ENCODE results near the gene PLD6. TPM values are rescaled to one million over a fixed set of nuclear protein-coding genes. Genes with fewer than 3 reads are reported as not detected.
A peak's percentile ranks its signal among the peaks of the same experiment; 100 is the strongest.

The PLD6 gene, protein sequence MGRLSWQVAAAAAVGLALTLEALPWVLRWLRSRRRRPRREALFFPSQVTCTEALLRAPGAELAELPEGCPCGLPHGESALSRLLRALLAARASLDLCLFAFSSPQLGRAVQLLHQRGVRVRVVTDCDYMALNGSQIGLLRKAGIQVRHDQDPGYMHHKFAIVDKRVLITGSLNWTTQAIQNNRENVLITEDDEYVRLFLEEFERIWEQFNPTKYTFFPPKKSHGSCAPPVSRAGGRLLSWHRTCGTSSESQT
- total RNA-seq (2021) (1.2 to 2.6 TPM (median 2.6 TPM) in 3 replicates), Bru-seq, nascent RNA (percentile 56 among the genes with signal in this experiment)
- long read RNA-seq, experiment 1, transcript PLD6-201 (2 exons, 2,560 nt) = major isoform, 13 of 15 reads
- long read RNA-seq, experiment 1, partial matches to known transcripts = 0 of 15 reads
- long read RNA-seq, experiment 1, other reads (novel, unspliced or antisense) = 2 of 15 reads
- long read RNA-seq, experiment 2, partial matches to known transcripts = 0 of 6 reads
- long read RNA-seq, experiment 2, other reads (novel, unspliced or antisense) = 3 of 6 reads
- long read RNA-seq, experiment 3 = 0 reads

DNA sequence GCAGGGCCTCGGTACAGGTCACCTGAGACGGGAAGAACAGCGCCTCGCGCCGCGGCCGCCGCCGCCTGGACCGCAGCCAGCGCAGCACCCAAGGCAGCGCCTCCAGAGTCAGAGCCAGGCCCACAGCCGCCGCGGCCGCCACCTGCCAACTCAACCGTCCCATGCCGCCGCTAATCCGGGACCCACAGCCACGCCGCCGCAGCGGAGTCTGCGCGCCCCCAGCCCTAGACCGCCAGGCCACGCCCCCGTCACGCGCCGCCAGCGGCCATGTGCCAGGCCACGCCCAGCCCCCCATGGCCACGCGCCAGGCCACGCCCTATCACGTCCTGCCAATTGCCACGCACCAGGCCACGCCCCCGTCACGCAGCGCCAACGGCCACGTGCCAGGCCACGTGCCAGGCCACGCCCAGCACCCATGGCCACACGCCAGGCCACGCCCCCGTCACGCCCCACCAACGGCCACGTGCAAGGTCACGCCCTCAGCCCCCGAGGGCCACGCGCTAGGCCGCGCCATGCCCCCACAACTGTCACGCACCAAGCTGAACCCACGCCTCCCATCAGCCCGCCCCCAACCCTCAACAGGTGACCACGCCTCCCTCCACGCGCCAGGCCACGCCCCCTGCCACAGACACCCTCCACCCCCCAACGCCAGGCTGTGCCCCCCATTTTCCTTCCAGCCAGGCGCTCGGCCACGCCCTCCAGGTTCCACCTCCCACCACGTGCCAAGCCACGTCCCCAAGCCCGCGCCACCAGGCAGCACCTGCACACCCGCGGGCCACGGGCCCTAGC, at the start of gene PLD6:
Gene PLD6, minus strand, starts transcription at position 210 of the 789 bp plus-strand sequence. Its CDS starts 47 bp downstream, at position 163.
- no peaks in the 10 kb centered on the region for H3K4me1 Mint-ChIP-seq
- CTCF ChIA-PET = interaction anchor here (1.7 to 3.2 kb wide), 2 partner anchors 64 to 215 kb away, joined by 7 to 14 read pairs; no protein-coding TSS in a partner anchor
- no peaks in the 10 kb centered on the region for H3K9me3 Mint-ChIP-seq
- peaks cover 7% of the 10 kb centered on the region for H3K27me3 Mint-ChIP-seq (ENCODE audit: low read depth)
- H3K27ac Mint-ChIP-seq = no peak within 1 kb of the TSS
- DNase-seq (ENCODE audit: low spot score) (peak; percentile 70), ATAC-seq (peak; percentile 56)
- H3K4me3 Mint-ChIP-seq = peak within 1 kb of the TSS; percentile 68
- no peaks in the 10 kb centered on the region for H3K36me3 Mint-ChIP-seq
- POLR2A ChIA-PET = no interaction called here
- TF ChIP-seq CBFB (CRISPR knock-in tag; IDR thresholded peaks at IDR 0.05; ENCODE audit: low read depth) (no peak), TEAD1 (CRISPR knock-in tag; IDR thresholded peaks at IDR 0.05) (peak; percentile 37; the same call in 1 of the 2 replicates), RORB (CRISPR knock-in tag; IDR thresholded peaks at IDR 0.05) (no peak), ZNF671 (CRISPR knock-in tag; IDR thresholded peaks at IDR 0.05) (peak; percentile 80; the same call in 1 of the 2 replicates), OVOL2 (CRISPR knock-in tag; IDR thresholded peaks at IDR 0.05; ENCODE audit: borderline replicate concordance) (no peak), ELF4 (CRISPR knock-in tag; IDR thresholded peaks at IDR 0.05; ENCODE audit: low read depth) (0 out of 2 replicates have a peak, but pooled peaks have one; percentile 59), SMAD3 (CRISPR knock-in tag; IDR thresholded peaks at IDR 0.05; ENCODE audit: borderline replicate concordance) (peak; percentile 42; the same call in 1 of the 2 replicates), ZBTB21 (CRISPR knock-in tag; IDR thresholded peaks at IDR 0.05; ENCODE audit: borderline replicate concordance) (0 out of 2 replicates have a peak, but pooled peaks have one; percentile 54), TCF7 (CRISPR knock-in tag; IDR thresholded peaks at IDR 0.05; ENCODE audit: low read depth) (0 out of 2 replicates have a peak, but pooled peaks have one; percentile 59), ZNF232 (CRISPR knock-in tag; IDR thresholded peaks at IDR 0.05) (0 out of 2 replicates have a peak, but pooled peaks have one; percentile 68), NFATC4 (CRISPR knock-in tag; IDR thresholded peaks at IDR 0.05) (peak; percentile 60; the same call in 1 of the 2 replicates)
- TF ChIP-seq, protein P1, sequence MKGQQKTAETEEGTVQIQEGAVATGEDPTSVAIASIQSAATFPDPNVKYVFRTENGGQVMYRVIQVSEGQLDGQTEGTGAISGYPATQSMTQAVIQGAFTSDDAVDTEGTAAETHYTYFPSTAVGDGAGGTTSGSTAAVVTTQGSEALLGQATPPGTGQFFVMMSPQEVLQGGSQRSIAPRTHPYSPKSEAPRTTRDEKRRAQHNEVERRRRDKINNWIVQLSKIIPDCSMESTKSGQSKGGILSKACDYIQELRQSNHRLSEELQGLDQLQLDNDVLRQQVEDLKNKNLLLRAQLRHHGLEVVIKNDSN (CRISPR knock-in tag; IDR thresholded peaks at IDR 0.05) = peak; percentile 79; the same call in 1 of the 2 replicates
- TF ChIP-seq, protein P2, sequence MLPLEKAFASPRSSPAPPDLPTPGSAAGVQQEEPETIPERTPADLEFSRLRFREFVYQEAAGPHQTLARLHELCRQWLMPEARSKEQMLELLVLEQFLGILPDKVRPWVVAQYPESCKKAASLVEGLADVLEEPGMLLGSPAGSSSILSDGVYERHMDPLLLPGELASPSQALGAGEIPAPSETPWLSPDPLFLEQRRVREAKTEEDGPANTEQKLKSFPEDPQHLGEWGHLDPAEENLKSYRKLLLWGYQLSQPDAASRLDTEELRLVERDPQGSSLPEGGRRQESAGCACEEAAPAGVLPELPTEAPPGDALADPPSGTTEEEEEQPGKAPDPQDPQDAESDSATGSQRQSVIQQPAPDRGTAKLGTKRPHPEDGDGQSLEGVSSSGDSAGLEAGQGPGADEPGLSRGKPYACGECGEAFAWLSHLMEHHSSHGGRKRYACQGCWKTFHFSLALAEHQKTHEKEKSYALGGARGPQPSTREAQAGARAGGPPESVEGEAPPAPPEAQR (CRISPR knock-in tag; IDR thresholded peaks at IDR 0.05) = peak; percentile 49; the same call in 1 of the 2 replicates
- TF ChIP-seq, protein P3, sequence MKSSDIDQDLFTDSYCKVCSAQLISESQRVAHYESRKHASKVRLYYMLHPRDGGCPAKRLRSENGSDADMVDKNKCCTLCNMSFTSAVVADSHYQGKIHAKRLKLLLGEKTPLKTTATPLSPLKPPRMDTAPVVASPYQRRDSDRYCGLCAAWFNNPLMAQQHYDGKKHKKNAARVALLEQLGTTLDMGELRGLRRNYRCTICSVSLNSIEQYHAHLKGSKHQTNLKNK (CRISPR knock-in tag; IDR thresholded peaks at IDR 0.05) = no peak
- TF ChIP-seq, protein P4, sequence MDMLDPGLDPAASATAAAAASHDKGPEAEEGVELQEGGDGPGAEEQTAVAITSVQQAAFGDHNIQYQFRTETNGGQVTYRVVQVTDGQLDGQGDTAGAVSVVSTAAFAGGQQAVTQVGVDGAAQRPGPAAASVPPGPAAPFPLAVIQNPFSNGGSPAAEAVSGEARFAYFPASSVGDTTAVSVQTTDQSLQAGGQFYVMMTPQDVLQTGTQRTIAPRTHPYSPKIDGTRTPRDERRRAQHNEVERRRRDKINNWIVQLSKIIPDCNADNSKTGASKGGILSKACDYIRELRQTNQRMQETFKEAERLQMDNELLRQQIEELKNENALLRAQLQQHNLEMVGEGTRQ (CRISPR knock-in tag; IDR thresholded peaks at IDR 0.05) = peak; percentile 88
- TF ChIP-seq, protein P5, sequence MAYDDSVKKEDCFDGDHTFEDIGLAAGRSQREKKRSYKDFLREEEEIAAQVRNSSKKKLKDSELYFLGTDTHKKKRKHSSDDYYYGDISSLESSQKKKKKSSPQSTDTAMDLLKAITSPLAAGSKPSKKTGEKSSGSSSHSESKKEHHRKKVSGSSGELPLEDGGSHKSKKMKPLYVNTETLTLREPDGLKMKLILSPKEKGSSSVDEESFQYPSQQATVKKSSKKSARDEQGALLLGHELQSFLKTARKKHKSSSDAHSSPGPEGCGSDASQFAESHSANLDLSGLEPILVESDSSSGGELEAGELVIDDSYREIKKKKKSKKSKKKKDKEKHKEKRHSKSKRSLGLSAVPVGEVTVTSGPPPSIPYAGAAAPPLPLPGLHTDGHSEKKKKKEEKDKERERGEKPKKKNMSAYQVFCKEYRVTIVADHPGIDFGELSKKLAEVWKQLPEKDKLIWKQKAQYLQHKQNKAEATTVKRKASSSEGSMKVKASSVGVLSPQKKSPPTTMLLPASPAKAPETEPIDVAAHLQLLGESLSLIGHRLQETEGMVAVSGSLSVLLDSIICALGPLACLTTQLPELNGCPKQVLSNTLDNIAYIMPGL (CRISPR knock-in tag; IDR thresholded peaks at IDR 0.05) = no peak; the same call in none of the 2 replicates
- TF ChIP-seq, protein P6, sequence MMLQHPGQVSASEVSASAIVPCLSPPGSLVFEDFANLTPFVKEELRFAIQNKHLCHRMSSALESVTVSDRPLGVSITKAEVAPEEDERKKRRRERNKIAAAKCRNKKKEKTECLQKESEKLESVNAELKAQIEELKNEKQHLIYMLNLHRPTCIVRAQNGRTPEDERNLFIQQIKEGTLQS (CRISPR knock-in tag; conservative IDR thresholded peaks at IDR 0.05) = no peak
- TF ChIP-seq, protein P7, sequence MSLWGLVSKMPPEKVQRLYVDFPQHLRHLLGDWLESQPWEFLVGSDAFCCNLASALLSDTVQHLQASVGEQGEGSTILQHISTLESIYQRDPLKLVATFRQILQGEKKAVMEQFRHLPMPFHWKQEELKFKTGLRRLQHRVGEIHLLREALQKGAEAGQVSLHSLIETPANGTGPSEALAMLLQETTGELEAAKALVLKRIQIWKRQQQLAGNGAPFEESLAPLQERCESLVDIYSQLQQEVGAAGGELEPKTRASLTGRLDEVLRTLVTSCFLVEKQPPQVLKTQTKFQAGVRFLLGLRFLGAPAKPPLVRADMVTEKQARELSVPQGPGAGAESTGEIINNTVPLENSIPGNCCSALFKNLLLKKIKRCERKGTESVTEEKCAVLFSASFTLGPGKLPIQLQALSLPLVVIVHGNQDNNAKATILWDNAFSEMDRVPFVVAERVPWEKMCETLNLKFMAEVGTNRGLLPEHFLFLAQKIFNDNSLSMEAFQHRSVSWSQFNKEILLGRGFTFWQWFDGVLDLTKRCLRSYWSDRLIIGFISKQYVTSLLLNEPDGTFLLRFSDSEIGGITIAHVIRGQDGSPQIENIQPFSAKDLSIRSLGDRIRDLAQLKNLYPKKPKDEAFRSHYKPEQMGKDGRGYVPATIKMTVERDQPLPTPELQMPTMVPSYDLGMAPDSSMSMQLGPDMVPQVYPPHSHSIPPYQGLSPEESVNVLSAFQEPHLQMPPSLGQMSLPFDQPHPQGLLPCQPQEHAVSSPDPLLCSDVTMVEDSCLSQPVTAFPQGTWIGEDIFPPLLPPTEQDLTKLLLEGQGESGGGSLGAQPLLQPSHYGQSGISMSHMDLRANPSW (CRISPR knock-in tag; conservative IDR thresholded peaks at IDR 0.05; ENCODE audit: low read depth) = 0 out of 2 replicates have a peak, but pooled peaks have one; percentile 69
- TF ChIP-seq, protein P8, sequence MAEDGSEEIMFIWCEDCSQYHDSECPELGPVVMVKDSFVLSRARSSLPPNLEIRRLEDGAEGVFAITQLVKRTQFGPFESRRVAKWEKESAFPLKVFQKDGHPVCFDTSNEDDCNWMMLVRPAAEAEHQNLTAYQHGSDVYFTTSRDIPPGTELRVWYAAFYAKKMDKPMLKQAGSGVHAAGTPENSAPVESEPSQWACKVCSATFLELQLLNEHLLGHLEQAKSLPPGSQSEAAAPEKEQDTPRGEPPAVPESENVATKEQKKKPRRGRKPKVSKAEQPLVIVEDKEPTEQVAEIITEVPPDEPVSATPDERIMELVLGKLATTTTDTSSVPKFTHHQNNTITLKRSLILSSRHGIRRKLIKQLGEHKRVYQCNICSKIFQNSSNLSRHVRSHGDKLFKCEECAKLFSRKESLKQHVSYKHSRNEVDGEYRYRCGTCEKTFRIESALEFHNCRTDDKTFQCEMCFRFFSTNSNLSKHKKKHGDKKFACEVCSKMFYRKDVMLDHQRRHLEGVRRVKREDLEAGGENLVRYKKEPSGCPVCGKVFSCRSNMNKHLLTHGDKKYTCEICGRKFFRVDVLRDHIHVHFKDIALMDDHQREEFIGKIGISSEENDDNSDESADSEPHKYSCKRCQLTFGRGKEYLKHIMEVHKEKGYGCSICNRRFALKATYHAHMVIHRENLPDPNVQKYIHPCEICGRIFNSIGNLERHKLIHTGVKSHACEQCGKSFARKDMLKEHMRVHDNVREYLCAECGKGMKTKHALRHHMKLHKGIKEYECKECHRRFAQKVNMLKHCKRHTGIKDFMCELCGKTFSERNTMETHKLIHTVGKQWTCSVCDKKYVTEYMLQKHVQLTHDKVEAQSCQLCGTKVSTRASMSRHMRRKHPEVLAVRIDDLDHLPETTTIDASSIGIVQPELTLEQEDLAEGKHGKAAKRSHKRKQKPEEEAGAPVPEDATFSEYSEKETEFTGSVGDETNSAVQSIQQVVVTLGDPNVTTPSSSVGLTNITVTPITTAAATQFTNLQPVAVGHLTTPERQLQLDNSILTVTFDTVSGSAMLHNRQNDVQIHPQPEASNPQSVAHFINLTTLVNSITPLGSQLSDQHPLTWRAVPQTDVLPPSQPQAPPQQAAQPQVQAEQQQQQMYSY (CRISPR knock-in tag; IDR thresholded peaks at IDR 0.05) = 0 out of 2 replicates have a peak, but pooled peaks have one; percentile 45
- TF ChIP-seq, protein P9, sequence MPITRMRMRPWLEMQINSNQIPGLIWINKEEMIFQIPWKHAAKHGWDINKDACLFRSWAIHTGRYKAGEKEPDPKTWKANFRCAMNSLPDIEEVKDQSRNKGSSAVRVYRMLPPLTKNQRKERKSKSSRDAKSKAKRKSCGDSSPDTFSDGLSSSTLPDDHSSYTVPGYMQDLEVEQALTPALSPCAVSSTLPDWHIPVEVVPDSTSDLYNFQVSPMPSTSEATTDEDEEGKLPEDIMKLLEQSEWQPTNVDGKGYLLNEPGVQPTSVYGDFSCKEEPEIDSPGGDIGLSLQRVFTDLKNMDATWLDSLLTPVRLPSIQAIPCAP (CRISPR knock-in tag; IDR thresholded peaks at IDR 0.05) = peak; percentile 76; the same call in 1 of the 2 replicates

All from WTC11 (cell line).